Measurements from ENCODE around the gene FLT1.

DNA sequence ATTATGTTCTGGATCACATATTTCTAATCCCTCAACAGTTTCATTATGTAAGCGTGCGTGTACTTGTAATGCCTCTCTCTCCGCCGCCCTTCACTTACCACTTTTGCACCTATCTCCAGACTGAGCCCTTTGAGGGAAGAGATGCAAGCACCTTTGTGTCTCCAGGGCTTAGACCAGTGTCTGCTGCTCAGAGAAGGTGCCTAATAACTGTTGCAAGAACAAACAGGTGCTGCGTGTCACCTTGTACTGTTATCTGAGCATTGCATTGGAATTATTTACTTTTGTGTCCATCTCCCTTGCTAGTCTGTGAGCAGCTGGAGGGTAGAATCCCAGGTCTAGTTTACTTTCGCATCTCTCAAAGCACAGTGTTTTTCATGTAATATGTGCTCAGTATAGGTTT is 156.2 kb downstream of the FLT1 start:
- TF ChIP-seq, protein P1, sequence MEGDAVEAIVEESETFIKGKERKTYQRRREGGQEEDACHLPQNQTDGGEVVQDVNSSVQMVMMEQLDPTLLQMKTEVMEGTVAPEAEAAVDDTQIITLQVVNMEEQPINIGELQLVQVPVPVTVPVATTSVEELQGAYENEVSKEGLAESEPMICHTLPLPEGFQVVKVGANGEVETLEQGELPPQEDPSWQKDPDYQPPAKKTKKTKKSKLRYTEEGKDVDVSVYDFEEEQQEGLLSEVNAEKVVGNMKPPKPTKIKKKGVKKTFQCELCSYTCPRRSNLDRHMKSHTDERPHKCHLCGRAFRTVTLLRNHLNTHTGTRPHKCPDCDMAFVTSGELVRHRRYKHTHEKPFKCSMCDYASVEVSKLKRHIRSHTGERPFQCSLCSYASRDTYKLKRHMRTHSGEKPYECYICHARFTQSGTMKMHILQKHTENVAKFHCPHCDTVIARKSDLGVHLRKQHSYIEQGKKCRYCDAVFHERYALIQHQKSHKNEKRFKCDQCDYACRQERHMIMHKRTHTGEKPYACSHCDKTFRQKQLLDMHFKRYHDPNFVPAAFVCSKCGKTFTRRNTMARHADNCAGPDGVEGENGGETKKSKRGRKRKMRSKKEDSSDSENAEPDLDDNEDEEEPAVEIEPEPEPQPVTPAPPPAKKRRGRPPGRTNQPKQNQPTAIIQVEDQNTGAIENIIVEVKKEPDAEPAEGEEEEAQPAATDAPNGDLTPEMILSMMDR (IDR thresholded peaks at IDR 0.05) = no peak
- no peak for TF ChIP-seq ZFX (IDR thresholded peaks at IDR 0.05; ENCODE audit: borderline replicate concordance)

All from 22Rv1 (cell line).